HS-27A (cell line): Measurements from ENCODE around the gene NOP16.

Source experiments
- DNase-seq: peaks from one replicate; pipeline ENCODE4 v3.0.0-alpha.2; 2012; ENCODE audit warnings: low read depth, missing footprints

Gene NOP16

GRCh38 chr5:176388444-176389134, at the start of gene NOP16, which contains the start of gene HIGD2A:
TSS of gene NOP16 (minus strand) at chr5:176388598. CDS start at chr5:176388539, 59 bp downstream.
TSS of gene HIGD2A (plus strand) at chr5:176388751. CDS start at chr5:176388820, 69 bp downstream.
- DNase-seq: peak; percentile 86

GRCh38 chr5:176436656-176437055, 48.3 kb upstream of the NOP16 start:
- no peak for DNase-seq

- DNase-seq: no peak
Observed at GRCh38 chr5:176432707-176433106, 44.3 kb upstream of the NOP16 start.

- no peak for DNase-seq
Observed at GRCh38 chr5:176429972-176430371, 41.6 kb upstream of the NOP16 start.

- no peak for DNase-seq
Observed at GRCh38 chr5:176427971-176428370, 39.6 kb upstream of the NOP16 start.

GRCh38 chr5:176426876-176427275, 38.5 kb upstream of the NOP16 start:
- DNase-seq: no peak

- no peak for DNase-seq
Observed at GRCh38 chr5:176425791-176426190, 37.4 kb upstream of the NOP16 start.

GRCh38 chr5:176425138-176425537, 36.7 kb upstream of the NOP16 start:
- DNase-seq: no peak

- no peak for DNase-seq
Observed at GRCh38 chr5:176424181-176424580, 35.8 kb upstream of the NOP16 start.

GRCh38 chr5:176420972-176421544, 32.7 kb upstream of the NOP16 start:
- no peak for DNase-seq

GRCh38 chr5:176420086-176420485, 31.7 kb upstream of the NOP16 start:
- no peak for DNase-seq

- DNase-seq: no peak
Observed at GRCh38 chr5:176418251-176418650, 29.9 kb upstream of the NOP16 start.

GRCh38 chr5:176416965-176417364, 28.6 kb upstream of the NOP16 start:
- DNase-seq: no peak

GRCh38 chr5:176415952-176416924, 27.8 kb upstream of the NOP16 start, which contains the start of gene CLTB:
TSS of gene CLTB (minus strand) at chr5:176416539. CDS start at chr5:176416363, 176 bp downstream.
- DNase-seq: peak; percentile 27

- no peak for DNase-seq
Observed at GRCh38 chr5:176415240-176415951, 27.0 kb upstream of the NOP16 start.

GRCh38 chr5:176414704-176415103, 26.3 kb upstream of the NOP16 start:
- DNase-seq: no peak

GRCh38 chr5:176413709-176414191, 25.4 kb upstream of the NOP16 start:
- DNase-seq: no peak

- no peak for DNase-seq
Observed at GRCh38 chr5:176413255-176413565, 24.8 kb upstream of the NOP16 start.

GRCh38 chr5:176412517-176413254, 24.3 kb upstream of the NOP16 start:
- no peak for DNase-seq

- no peak for DNase-seq
Observed at GRCh38 chr5:176410486-176411180, 22.2 kb upstream of the NOP16 start.
